Activated naive CD8-positive, alpha-beta T cell treated with anti-CD3 and anti-CD28 coated beads, Interleukin-2, amount 50 U/mL, for 16 hours (primary cell): ENCODE results near the gene DCTPP1.
"Not testable (repeated sequence)": the region's sequence is repeated elsewhere in the genome, so short reads cannot be mapped to it uniquely, and the experiment has no call there.

Experiments
- DNase-seq: peaks from one replicate; pipeline ENCODE4 v3.0.0-alpha.2; 2020; ENCODE audit warnings: low read depth, low spot score

Gene DCTPP1

GRCh38 chr16:30429678-30430427 is at the start of gene DCTPP1:
Gene DCTPP1, minus strand, starts transcription at chr16:30430030. Its CDS starts 50 bp downstream, at chr16:30429980.
- DNase-seq = peak; percentile 97

- no peak for DNase-seq
Observed at GRCh38 chr16:30478766-30479478, 49.1 kb upstream of the DCTPP1 start.

DNA sequence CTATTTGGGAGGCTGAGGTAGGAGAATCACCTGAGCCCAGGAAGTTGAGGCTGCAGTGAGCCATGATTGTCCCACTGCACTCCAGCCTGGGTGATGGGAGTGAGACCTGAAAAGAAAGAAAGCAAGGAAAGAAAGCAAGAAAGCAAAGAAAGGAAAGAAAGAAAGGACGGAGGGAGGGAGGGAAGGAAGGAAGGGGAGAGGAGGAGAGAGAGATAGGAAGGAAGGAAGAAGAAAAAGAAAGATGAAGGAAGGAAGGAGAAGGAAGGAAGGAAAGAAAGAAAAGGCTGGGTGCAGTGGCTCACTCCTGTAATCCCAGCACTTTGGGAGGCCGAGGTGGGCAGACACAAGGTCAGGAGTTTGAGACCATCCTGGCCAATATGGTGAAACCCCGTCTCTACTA is 47.9 kb upstream of the DCTPP1 start:
- not testable (repeated sequence) for DNase-seq

- no peak for DNase-seq
Observed at GRCh38 chr16:30476991-30477390, 47.2 kb upstream of the DCTPP1 start.

- no peak for DNase-seq
Observed at GRCh38 chr16:30474684-30475083, 44.9 kb upstream of the DCTPP1 start.

- DNase-seq = no peak
Observed at GRCh38 chr16:30474074-30474452, 44.2 kb upstream of the DCTPP1 start.

DNA sequence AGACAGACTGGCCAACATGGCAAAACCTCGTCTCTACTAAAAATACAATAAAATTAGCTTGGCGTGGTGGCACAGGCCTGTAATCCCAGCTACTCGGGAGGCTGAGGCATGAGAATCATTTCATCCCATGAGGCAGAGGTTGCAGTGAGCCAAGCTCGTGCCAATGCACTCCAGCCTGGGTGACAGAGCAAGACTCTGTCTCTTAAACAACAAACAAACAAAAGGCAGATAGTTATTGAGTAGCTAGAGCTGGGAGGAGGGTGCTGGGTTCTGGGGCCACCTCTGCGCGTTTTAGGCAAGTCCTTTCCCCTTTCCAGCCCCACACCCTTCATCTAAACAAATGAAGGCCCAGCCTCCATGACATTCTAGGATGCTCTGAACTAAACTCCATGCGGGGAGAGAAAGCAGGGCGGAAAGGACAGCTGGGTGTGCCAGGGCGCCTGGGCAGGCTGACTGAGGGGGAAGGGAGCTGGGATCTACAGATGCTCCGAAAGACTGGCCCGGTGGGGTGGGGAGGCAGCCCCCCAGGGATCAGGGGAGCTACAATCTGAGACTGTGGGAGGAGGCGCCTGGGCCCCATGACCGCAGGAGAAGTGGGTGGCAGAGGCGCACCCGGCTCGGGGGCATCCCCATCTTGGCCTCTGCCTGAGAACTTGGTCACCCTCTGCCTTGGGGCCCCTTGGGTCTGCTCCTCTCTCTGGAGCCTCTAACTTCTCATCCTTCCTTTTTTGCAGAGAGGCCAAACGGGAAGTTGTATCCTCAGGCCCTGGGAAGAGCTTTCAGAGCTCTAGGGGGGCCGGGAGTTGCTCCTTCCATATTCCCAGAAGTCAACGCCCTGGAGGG is 43.6 kb upstream of the DCTPP1 start:
- DNase-seq = peak; percentile 35

DNA sequence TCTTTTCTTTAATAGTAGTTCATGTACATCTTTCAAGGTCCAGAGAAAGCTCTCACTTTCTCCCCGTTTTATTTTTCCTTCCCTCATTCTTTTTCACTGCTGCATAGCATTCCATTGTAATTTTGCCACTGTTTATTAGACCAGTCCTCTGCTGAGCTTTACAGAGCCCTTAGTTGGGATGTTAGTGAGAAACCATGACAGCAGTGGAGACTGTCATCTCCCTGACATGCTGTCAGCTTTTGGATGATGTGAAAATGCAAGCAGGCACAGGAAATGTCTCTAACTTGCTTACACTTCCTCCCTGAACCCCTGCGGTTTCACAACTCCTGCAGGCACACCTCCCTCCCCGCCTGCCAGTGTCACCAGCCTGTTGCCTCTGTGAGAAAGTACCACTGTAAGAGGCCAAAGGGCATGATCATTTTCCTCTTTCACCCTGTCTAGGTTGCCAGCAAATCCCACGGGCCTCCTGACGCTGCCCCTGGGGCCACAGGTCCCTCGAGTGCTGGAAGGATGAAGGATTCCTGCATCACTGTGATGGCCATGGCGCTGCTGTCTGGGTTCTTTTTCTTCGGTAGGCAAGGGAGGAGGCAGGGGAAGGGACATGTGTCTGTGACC is 42.6 kb upstream of the DCTPP1 start, which contains the start of gene ITGAL:
TSS of gene ITGAL (plus strand) at position 415 of the 615 bp plus-strand sequence. CDS start at position 511, 96 bp downstream.
- DNase-seq = peak; percentile 64

DNA sequence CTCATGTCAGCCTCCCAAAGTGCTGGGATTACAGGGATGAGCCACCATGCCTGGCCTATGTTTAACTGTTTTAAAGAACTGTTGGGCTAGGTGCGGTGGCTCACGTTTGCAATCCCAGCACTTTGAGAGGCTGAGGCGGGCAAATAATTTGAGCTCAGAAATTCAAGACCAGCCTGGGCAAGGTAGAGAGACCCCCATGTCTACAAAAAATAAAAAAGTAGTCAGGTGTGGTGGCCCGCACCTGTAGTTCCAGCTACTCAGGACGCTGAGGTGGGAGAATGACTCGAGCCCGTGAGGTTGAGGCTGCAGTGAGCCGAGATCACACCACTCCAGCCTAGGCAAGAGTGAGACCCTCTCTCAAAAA is 40.8 kb upstream of the DCTPP1 start:
- DNase-seq = no peak

- no peak for DNase-seq
Observed at GRCh38 chr16:30470170-30470512, 40.3 kb upstream of the DCTPP1 start.

DNA sequence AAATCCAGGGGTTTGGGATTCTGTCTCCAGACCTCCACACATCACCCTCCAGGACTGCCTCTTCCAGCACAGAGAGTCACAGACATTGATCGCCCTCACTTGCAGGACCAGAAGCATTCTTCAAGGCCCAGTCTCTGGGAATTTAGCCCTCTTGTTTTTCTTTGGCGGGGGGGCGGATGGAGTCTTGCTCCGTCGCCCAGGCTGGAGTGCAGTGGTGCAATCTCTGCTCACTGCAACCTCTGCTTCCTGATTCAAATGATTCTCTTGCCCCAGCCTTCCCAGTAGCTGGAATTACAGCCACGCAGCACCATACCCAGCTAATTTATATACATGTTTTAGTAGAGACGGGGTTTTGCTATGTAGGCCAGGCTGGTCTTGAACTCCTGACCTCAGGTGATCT is 34.2 kb upstream of the DCTPP1 start:
- no peak for DNase-seq

DNA sequence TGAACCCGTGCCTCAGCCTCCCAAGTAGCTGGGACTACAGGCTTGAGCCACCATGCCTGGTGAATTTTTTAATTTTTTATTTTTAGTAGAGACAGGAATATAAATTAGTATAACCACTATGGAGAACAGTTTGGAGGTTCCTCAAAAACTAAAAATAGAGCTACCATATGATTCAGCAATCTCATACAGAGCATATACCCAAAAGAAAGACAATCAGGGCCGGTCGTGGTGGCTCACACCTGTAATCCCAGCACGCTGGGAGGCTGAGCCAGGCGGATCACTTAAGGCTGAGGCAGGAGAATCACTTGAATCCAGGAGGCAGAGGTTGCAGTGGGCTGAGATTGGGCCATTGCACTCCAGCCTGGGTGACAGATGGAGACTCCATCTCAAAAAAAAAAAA is 31.6 kb upstream of the DCTPP1 start:
- DNase-seq = not testable (repeated sequence)

DNA sequence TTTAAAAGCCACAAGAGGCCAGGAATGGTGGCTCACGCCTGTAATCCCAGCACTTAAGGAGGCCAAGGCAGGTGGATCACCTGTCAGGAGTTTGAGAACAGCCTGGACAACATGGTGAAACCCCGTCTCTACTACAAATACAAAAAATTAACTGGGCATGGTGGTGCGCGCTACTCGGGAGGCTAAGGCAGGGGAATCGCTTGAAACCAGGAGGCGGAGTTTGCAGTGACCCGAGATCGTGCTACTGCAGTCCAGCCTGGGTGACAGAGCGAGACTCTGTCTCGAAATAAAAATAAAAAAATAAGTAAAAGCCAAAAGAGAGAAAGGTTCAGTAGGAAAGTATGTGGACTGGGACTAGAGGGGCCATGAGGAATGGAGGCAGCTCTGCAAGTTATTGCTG is 29.6 kb upstream of the DCTPP1 start:
- DNase-seq = no peak

DNA sequence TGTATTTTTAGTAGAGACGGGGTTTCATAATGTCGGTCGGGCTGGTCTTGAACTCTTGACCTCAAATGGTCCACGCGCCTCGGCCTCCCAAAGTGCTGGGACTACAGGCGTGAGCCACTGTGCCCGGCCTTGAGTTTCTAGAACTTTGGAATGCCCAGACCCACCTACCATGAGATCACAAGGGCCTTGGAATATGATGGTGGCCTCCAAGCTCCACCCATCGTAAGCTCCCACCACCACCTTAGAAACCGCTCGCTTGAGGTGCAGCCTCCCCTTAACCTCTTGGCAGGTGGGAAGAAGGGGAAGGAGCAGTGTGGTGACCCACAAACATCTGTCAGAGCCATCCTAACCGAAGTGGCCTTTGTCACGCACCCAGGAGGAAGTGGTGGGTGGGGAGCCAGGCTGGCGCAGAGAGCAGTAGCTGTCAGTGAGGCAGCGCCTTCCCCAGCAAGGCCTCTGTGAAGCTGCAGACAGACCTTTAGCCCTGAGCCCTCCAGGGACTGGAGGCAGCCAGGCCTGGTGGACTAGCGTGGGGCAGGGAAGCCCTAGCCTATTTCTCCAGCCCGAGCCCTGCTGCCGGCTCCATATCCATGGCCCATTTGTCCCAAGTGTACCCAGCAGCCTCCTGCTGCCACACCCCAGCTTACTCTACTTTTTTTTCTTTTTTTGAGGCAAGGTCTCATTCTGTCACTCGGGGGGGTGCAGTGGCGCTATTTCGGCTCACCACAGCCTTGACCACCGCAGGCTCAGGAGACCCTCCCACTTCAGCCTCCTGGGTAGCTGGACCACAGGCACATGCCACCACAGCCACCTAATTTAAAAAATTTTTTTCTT is 28.9 kb upstream of the DCTPP1 start:
- peak; percentile 79 for DNase-seq

DNA sequence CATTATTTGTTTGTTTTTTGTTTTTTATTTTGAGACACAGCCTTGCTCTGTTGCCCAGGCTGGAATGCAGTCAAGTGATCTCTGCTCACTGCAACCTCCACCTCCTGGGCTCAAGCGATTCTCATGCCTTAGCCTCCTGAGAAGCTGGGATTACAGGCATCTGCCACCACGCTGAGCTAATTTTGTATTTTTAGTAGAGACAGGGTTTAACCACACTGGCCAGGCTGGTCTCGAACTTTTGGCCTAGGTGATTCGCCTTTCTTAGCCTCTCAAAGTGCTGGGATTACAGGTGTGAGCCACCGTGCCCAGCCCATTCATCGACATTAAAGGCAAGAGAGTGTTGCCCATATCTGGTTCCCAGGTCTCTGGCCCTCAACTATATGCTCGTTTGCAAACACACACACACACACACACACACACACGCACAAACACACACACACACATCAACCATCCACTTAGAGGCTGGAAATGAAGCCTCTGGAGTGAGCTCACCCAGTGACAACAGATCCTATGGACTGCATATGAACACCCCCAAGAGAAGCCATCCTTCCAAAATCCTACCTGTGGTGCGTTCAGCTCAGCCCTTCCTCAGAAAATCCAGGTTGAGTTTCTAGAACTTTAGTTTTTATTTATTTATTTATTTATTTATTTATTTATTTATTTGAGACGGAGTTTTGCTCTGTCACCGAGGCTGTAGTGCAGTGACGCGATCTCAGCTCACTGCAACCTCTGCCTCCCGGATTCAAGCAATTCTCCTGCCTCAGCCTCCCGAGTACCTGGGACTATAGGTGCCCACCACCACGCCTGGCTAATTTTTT is 28.1 kb upstream of the DCTPP1 start:
- DNase-seq = no peak

- no peak for DNase-seq
Observed at GRCh38 chr16:30457256-30457655, 27.4 kb upstream of the DCTPP1 start.

DNA sequence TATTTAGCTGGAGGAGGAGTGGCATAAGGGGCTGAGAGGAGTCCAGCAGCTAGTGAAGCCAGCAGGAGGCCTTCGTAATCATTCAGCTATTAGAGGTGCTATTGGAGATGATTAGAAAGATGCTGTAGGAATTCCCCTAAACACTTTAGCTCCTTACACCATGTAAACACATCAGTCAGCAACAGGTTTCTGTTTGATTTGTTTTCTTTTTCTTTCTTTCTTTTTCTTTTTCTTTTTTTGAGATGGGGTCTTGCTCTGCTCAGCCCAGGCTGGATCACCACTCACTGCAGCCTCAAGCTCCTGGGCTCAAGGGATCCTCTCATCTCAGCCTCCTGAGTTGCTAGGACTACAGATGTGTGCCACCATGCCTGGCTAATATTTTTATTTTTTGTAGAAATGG is 26.5 kb upstream of the DCTPP1 start:
- DNase-seq = no peak

GRCh38 chr16:30452709-30453580 is 23.1 kb upstream of the DCTPP1 start:
- not testable (repeated sequence) for DNase-seq

GRCh38 chr16:30449116-30449435 is 19.2 kb upstream of the DCTPP1 start:
- DNase-seq = no peak
